Measurements from ENCODE around the gene RBP2. TPM values are rescaled to one million over a fixed set of nuclear protein-coding genes. Genes with fewer than 3 reads are reported as not detected.

RBP2 gene
- total RNA-seq (2014; rRNA removed; shearing (Covaris generic)) = not detected in 2 replicates

DNA sequence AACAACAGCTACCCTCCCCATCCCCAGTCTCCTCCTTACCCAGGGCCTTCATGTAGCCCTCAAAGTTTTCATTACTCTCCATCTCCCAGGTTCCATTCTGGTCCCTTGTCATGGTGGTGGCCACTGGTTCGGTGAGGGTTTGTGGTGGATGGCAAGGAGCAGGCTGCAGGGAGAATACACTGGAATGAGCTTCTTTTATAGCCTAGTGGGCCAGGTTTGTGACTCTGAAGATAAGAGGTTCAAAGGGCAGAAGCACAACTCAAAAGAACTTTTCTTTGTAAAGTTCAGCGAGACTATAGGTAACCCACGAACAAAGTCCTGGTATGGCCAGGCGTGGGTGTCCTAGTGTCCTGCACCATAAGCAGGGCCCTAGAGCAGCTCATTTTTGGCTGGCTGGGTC lies at the start of gene RBP2:
RBP2 (minus strand) TSS at position 169 of the 400 bp plus-strand sequence; CDS start at position 112, 57 bp downstream.

Other genes starting within 250 kb of the RBP2 start
- gene MRPS22, start 132.5 kb downstream of the RBP2 start, total RNA-seq (2014; rRNA removed; shearing (Covaris generic)) = 132 and 166 TPM in 2 replicates
- gene COPB2, start 86.9 kb downstream of the RBP2 start, total RNA-seq (2014; rRNA removed; shearing (Covaris generic)) = 119 and 137 TPM in 2 replicates
- gene RBP1, start 63.2 kb upstream of the RBP2 start, total RNA-seq (2014; rRNA removed; shearing (Covaris generic)) = not detected in 2 replicates
- gene NMNAT3, start 201.5 kb upstream of the RBP2 start, total RNA-seq (2014; rRNA removed; shearing (Covaris generic)) = 0.08 and 0.15 TPM in 2 replicates